ENCODE measurements around the gene MMP2.

Gene MMP2

DNA sequence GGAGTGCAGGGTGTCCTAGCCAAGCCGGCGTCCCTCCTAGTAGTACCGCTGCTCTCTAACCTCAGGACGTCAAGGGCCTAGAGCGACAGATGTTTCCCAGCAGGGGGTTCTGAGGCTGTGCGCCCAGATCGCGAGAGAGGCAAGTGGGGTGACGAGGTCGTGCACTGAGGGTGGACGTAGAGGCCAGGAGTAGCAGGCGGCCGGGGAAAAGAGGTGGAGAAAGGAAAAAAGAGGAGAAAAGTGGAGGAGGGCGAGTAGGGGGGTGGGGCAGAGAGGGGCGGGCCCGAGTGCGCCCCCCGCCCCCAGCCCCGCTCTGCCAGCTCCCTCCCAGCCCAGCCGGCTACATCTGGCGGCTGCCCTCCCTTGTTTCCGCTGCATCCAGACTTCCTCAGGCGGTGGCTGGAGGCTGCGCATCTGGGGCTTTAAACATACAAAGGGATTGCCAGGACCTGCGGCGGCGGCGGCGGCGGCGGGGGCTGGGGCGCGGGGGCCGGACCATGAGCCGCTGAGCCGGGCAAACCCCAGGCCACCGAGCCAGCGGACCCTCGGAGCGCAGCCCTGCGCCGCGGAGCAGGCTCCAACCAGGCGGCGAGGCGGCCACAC is at the start of gene MMP2:
Gene MMP2, plus strand, starts transcription at position 372 of the 603 bp plus-strand sequence. CDS start 282 bp downstream, outside the sequence.
- no CpG with 5 or more reads among the region's 46 CpGs for WGBS (ENCODE audit: insufficient coverage, insufficient read length)

DNA sequence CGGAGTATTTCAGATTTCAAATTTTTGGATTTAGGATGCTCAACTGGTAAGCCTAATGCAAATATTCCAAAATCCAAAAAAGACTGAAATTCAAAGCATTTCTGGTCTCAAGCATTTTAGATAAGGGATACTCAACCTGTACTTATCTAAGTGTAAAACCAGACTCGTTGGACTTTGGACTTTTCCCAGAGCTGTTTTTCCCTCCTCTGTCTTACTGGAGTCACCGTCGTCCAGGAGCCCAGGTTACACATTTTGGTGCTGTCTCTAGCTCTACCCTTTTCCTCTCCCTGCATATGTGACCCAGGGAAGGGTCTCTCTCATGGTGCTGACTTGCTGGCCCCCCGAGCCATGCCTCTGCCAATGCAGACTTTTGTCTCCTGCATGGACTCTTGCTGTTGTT is 46.0 kb upstream of the MMP2 start:
- no peaks in the 10 kb centered on the region for H3K4me1 ChIP-seq (ENCODE audit: control insufficient read depth, insufficient read depth, low read length)
- no peaks in the 10 kb centered on the region for H3K36me3 ChIP-seq (ENCODE audit: control insufficient read depth, insufficient read depth, low read length)
- H3K27ac ChIP-seq (ENCODE audit: low read length), result no peak overlapping the region
- H3K27me3 ChIP-seq (ENCODE audit: control insufficient read depth, insufficient read depth, low read length), result no peaks in the 10 kb centered on the region
- DNase-seq (ENCODE audit: low read depth, low spot score), result no peak
- no peaks in the 10 kb centered on the region for H3K9me3 ChIP-seq (ENCODE audit: control insufficient read depth, insufficient read depth, low read length)
- WGBS (ENCODE audit: insufficient coverage, insufficient read length), result no CpG with 5 or more reads among the region's 5 CpGs
- H3K4me3 ChIP-seq (ENCODE audit: low read length), result no peak overlapping the region

More for the DNA sequence above, at the start of gene MMP2:
- H3K4me3 ChIP-seq (ENCODE audit: low read length), result peak within 1 kb of the TSS; percentile 35; the same call in 1 of the 2 replicates
- DNase-seq (ENCODE audit: low read depth, low spot score), result no peak
- no peaks in the 10 kb centered on the region for H3K9me3 ChIP-seq (ENCODE audit: control insufficient read depth, insufficient read depth, low read length)
- H3K27ac ChIP-seq (ENCODE audit: low read length), result no peak within 1 kb of the TSS
- peaks cover 18% of the 10 kb centered on the region; the same call in 1 of the 2 replicates for H3K27me3 ChIP-seq (ENCODE audit: control insufficient read depth, insufficient read depth, low read length)
- H3K36me3 ChIP-seq (ENCODE audit: control insufficient read depth, insufficient read depth, low read length), result no peaks in the 10 kb centered on the region
- 0 out of 2 replicates have a peak, but pooled peaks cover 2% of the 10 kb centered on the region for H3K4me1 ChIP-seq (ENCODE audit: control insufficient read depth, insufficient read depth, low read length)

DNA sequence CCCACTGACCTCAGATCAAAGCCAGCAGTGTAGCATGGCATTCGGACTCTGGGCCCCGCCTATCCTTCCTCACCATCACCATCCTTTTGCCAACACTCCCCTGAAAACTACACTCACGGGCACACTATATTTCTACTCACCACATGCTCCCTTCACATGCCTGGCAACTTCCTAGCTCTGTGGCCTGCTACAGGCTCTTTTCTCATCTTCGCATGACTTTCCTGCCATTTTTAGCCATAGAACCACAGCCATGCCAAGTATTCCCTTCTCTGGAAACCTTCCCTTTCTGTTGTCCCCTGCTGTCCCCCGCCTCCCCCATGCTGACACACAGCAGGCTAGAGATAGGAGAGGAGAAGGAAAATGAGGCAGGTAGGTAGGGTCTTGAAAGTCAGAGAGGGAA is 45.5 kb upstream of the MMP2 start:
- H3K4me3 ChIP-seq (ENCODE audit: low read length), result no peak overlapping the region
- no peak overlapping the region for H3K27ac ChIP-seq (ENCODE audit: low read length)
- no peaks in the 10 kb centered on the region for H3K36me3 ChIP-seq (ENCODE audit: control insufficient read depth, insufficient read depth, low read length)
- H3K9me3 ChIP-seq (ENCODE audit: control insufficient read depth, insufficient read depth, low read length), result no peaks in the 10 kb centered on the region
- no peaks in the 10 kb centered on the region for H3K27me3 ChIP-seq (ENCODE audit: control insufficient read depth, insufficient read depth, low read length)
- no peaks in the 10 kb centered on the region for H3K4me1 ChIP-seq (ENCODE audit: control insufficient read depth, insufficient read depth, low read length)
- DNase-seq (ENCODE audit: low read depth, low spot score), result no peak
- WGBS (ENCODE audit: insufficient coverage, insufficient read length), result no CpG with 5 or more reads among the region's 5 CpGs

GRCh38 chr16:55434000-55434399 is 45.0 kb upstream of the MMP2 start:
- H3K9me3 ChIP-seq (ENCODE audit: control insufficient read depth, insufficient read depth, low read length), result no peaks in the 10 kb centered on the region
- no CpG with 5 or more reads among the region's 4 CpGs for WGBS (ENCODE audit: insufficient coverage, insufficient read length)
- H3K4me3 ChIP-seq (ENCODE audit: low read length), result no peak overlapping the region
- DNase-seq (ENCODE audit: low read depth, low spot score), result no peak
- H3K36me3 ChIP-seq (ENCODE audit: control insufficient read depth, insufficient read depth, low read length), result no peaks in the 10 kb centered on the region
- H3K4me1 ChIP-seq (ENCODE audit: control insufficient read depth, insufficient read depth, low read length), result no peaks in the 10 kb centered on the region
- no peaks in the 10 kb centered on the region for H3K27me3 ChIP-seq (ENCODE audit: control insufficient read depth, insufficient read depth, low read length)
- H3K27ac ChIP-seq (ENCODE audit: low read length), result no peak overlapping the region

GRCh38 chr16:55435387-55435786 is 43.6 kb upstream of the MMP2 start:
- DNase-seq (ENCODE audit: low read depth, low spot score), result no peak
- Histone ChIP-seq H3K27me3 (ENCODE audit: control insufficient read depth, insufficient read depth, low read length) (no peaks in the 10 kb centered on the region), H3K36me3 (ENCODE audit: control insufficient read depth, insufficient read depth, low read length) (no peaks in the 10 kb centered on the region), H3K9me3 (ENCODE audit: control insufficient read depth, insufficient read depth, low read length) (no peaks in the 10 kb centered on the region), H3K4me1 (ENCODE audit: control insufficient read depth, insufficient read depth, low read length) (no peaks in the 10 kb centered on the region), H3K27ac (ENCODE audit: low read length) (no peak overlapping the region), H3K4me3 (ENCODE audit: low read length) (no peak overlapping the region)
- WGBS (ENCODE audit: insufficient coverage, insufficient read length), result no CpG with 5 or more reads among the region's 5 CpGs

- WGBS (ENCODE audit: insufficient coverage, insufficient read length), result no CpG with 5 or more reads among the region's 3 CpGs
- no peaks in the 10 kb centered on the region for H3K9me3 ChIP-seq (ENCODE audit: control insufficient read depth, insufficient read depth, low read length)
- H3K36me3 ChIP-seq (ENCODE audit: control insufficient read depth, insufficient read depth, low read length), result no peaks in the 10 kb centered on the region
- H3K27me3 ChIP-seq (ENCODE audit: control insufficient read depth, insufficient read depth, low read length), result no peaks in the 10 kb centered on the region
- no peak for DNase-seq (ENCODE audit: low read depth, low spot score)
- H3K4me3 ChIP-seq (ENCODE audit: low read length), result no peak overlapping the region
- no peaks in the 10 kb centered on the region for H3K4me1 ChIP-seq (ENCODE audit: control insufficient read depth, insufficient read depth, low read length)
- H3K27ac ChIP-seq (ENCODE audit: low read length), result no peak overlapping the region
These were observed 42.4 kb upstream of the MMP2 start for GRCh38 chr16:55436587-55436986.

DNA sequence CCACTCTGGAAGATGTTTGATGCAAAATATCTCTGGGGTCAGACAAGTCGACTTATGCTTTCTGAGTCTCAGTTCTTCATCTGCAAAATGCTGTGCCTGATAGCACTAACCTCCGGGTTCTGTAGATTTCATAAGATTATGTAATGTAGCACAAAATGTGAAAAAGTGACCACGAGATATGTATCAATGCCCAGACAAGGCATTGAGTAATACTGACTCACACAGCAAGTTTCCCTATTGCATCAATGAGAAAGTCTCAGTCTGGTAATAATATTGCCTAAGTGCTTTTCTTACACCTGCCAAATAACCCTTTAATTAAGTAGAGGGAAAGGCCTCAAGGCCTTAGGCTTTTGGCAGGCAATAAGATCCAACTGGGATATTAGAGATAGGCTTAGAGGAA is 41.4 kb upstream of the MMP2 start:
- Histone ChIP-seq H3K36me3 (ENCODE audit: control insufficient read depth, insufficient read depth, low read length) (no peaks in the 10 kb centered on the region), H3K27ac (ENCODE audit: low read length) (no peak overlapping the region), H3K9me3 (ENCODE audit: control insufficient read depth, insufficient read depth, low read length) (no peaks in the 10 kb centered on the region), H3K27me3 (ENCODE audit: control insufficient read depth, insufficient read depth, low read length) (no peaks in the 10 kb centered on the region), H3K4me3 (ENCODE audit: low read length) (no peak overlapping the region), H3K4me1 (ENCODE audit: control insufficient read depth, insufficient read depth, low read length) (no peaks in the 10 kb centered on the region)
- no CpG with 5 or more reads among the region's 3 CpGs for WGBS (ENCODE audit: insufficient coverage, insufficient read length)
- DNase-seq (ENCODE audit: low read depth, low spot score), result no peak

GRCh38 chr16:55438281-55438680 is 40.7 kb upstream of the MMP2 start:
- DNase-seq (ENCODE audit: low read depth, low spot score), result no peak
- Histone ChIP-seq H3K9me3 (ENCODE audit: control insufficient read depth, insufficient read depth, low read length) (no peaks in the 10 kb centered on the region), H3K27me3 (ENCODE audit: control insufficient read depth, insufficient read depth, low read length) (no peaks in the 10 kb centered on the region), H3K36me3 (ENCODE audit: control insufficient read depth, insufficient read depth, low read length) (no peaks in the 10 kb centered on the region), H3K4me3 (ENCODE audit: low read length) (no peak overlapping the region), H3K4me1 (ENCODE audit: control insufficient read depth, insufficient read depth, low read length) (no peaks in the 10 kb centered on the region), H3K27ac (ENCODE audit: low read length) (no peak overlapping the region)

DNA sequence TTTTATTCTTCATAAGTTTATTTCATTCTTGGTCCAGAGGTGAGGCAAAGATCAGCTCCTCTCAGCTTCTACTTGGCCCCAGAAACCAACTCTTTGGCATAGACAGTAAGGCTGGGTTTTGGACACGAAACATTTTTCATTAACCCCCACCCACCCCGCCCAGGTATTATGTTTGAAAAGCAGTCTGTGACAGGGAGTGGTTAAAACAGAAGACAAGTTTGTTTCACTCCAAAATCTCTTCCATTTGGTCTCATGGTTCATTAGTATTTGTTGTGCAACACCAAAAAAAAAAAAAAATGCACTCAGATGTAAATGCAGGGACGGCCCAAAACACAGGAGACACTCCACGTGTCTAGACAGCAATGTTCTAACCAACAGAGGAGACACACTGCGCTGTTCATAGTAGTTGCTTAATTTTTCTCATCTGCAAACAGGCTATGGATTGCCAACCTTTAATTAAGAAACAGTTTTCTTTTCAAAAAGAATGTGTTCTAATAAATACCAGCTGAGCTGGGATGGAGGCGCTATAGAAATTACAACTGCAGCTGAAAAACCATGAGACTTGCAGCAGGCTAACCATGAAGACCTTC is 39.8 kb upstream of the MMP2 start:
- no peak for DNase-seq (ENCODE audit: low read depth, low spot score)
- Histone ChIP-seq H3K27me3 (ENCODE audit: control insufficient read depth, insufficient read depth, low read length) (no peaks in the 10 kb centered on the region), H3K27ac (ENCODE audit: low read length) (no peak overlapping the region), H3K36me3 (ENCODE audit: control insufficient read depth, insufficient read depth, low read length) (no peaks in the 10 kb centered on the region), H3K4me1 (ENCODE audit: control insufficient read depth, insufficient read depth, low read length) (no peaks in the 10 kb centered on the region), H3K9me3 (ENCODE audit: control insufficient read depth, insufficient read depth, low read length) (no peaks in the 10 kb centered on the region), H3K4me3 (ENCODE audit: low read length) (no peak overlapping the region)
- WGBS (ENCODE audit: insufficient coverage, insufficient read length), result no CpG with 5 or more reads among the region's 6 CpGs

DNA sequence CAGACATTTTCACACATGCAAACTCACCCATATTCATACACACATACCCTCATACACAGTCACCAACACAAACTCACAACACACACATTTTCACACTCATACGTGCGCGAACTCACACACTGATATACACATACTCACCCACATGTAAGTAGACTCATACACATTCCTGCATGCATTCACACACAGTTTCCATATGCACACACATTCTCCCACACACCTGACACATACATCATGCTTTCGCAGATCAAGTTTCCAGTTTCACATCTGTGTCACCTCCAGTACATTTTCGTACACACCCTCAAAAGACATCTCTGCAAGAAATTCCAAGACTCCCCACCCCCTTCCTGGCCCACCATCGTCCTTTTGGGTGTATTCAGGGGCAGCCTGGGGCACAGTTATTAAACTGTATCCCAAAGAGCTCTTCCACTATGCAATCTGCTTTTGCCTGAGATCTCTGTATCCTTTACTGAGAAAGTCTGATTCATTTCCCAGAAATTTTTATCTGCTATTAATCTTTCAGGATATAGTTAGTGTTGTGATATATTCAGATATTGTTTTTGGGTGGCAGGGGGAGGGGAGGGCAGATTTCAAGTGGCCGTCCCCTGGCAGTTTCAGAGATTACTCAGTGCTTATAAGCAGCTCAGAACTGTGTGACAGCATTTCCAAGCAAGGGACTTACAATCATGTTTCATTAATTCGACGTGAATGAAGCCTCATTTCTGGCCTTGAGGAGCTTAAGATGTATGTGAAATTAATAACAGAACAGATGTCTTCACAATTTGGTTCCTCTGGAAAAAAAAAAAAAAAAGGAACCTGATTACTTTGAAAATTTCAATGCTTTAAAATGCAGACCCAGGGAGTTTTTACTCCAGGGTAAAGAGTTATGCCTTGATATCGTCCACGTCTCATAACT is 35.3 kb upstream of the MMP2 start:
- 67% methylated on average over 3 of the region's 11 CpGs for WGBS (ENCODE audit: insufficient coverage, insufficient read length)
- H3K9me3 ChIP-seq (ENCODE audit: control insufficient read depth, insufficient read depth, low read length), result no peaks in the 10 kb centered on the region
- H3K27me3 ChIP-seq (ENCODE audit: control insufficient read depth, insufficient read depth, low read length), result no peaks in the 10 kb centered on the region
- no peaks in the 10 kb centered on the region for H3K4me1 ChIP-seq (ENCODE audit: control insufficient read depth, insufficient read depth, low read length)
- H3K27ac ChIP-seq (ENCODE audit: low read length), result no peak overlapping the region
- H3K36me3 ChIP-seq (ENCODE audit: control insufficient read depth, insufficient read depth, low read length), result no peaks in the 10 kb centered on the region
- no peak for DNase-seq (ENCODE audit: low read depth, low spot score)
- H3K4me3 ChIP-seq (ENCODE audit: low read length), result no peak overlapping the region
